MG63 (cell line): ENCODE results near the gene ADGRD2. TPM values are rescaled to one million over a fixed set of nuclear protein-coding genes. Genes with fewer than 3 reads are reported as not detected.

Source experiments
- DNase-seq: peaks from one replicate; pipeline ENCODE4 v3.0.0-alpha.2; 2020
- H3K27me3 ChIP-seq: fragments of 250-450 bp; sonication (Bioruptor Pico); 2 replicates; pipeline ENCODE4 v1.5.1; 2020; ENCODE audit warnings: mild to moderate bottlenecking, moderate library complexity
- H3K36me3 ChIP-seq: fragments of 250-450 bp; sonication (Bioruptor Pico); 2 replicates; pipeline ENCODE4 v1.5.1; 2020; ENCODE audit warnings: mild to moderate bottlenecking, moderate library complexity
- H3K4me3 ChIP-seq: fragments of 250-450 bp; sonication (Bioruptor Pico); 2 replicates; pipeline ENCODE4 v1.5.1; 2020; ENCODE audit warnings: mild to moderate bottlenecking, moderate library complexity
- H3K9me3 ChIP-seq: fragments of 250-450 bp; sonication (Bioruptor Pico); 2 replicates; pipeline ENCODE4 v1.5.1; 2020; ENCODE audit warnings: mild to moderate bottlenecking, moderate library complexity
- total RNA-seq: library from RNA; depleted of rRNA; stranded (reverse); fragments of >200 nt; shearing (Covaris generic); gene quantifications from 2 replicates; pipeline ENCODE4 v1.2.3, GENCODE V29; 2014; ENCODE audit warnings: low replicate concordance

ADGRD2 gene
- total RNA-seq, 1 experiment from 2014 or later = not detected

DNA sequence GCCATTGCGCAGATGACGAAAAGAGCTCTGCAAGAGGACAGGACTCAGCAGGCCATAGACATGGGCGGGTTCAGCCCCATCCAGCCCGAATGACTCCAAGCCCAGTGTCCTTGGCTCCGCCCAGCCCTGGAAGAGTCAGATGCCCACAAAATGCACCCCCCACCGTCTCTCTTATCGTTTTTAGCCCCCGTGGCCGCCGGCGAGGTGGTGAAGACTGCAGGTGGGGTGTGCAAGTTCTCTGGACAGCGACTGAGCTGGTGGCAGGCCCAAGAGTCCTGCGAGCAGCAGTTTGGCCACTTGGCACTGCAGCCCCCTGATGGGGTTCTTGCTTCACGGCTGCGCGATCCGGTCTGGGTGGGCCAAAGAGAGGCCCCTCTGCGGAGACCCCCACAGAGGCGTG, 2.1 kb downstream of the ADGRD2 start:
- Histone ChIP-seq H3K4me3 (no peak overlapping the region), H3K9me3 (no peaks in the 10 kb centered on the region), H3K36me3 (no peaks in the 10 kb centered on the region), H3K27me3 (no peaks in the 10 kb centered on the region)
- DNase-seq = no peak

DNA sequence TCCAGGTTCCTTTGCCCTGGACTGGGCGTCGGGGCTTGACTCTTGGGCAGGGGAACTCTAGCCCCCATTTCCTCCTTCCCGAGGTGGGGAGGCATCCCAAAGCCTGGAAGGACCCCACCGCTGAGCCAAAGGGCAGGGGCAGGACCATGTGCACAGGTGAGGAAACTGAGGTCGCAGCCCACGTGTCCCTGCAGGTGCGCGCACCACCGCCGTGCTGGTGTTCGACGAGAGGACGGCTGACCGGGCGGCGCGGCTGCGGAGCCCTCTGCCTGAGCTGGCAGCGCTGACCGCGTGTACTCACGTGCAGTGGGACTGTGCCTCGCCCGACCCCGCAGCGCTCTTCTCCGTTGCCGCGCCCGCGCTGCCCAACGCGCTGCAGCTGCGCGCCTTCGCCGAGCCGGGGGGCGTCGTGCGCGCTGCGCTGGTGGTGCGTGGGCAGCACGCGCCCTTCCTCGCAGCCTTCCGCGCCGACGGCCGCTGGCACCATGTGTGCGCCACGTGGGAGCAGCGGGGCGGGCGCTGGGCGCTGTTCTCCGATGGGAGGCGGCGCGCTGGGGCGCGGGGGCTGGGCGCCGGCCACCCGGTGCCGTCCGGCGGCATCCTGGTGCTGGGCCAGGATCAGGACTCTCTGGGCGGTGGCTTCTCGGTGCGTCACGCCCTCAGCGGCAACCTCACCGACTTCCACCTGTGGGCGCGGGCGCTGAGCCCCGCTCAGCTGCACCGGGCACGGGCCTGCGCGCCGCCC, 2.8 kb downstream of the ADGRD2 start:
- no peak for DNase-seq
- Histone ChIP-seq H3K4me3 (no peak overlapping the region), H3K36me3 (no peaks in the 10 kb centered on the region), H3K27me3 (no peaks in the 10 kb centered on the region), H3K9me3 (no peaks in the 10 kb centered on the region)

DNA sequence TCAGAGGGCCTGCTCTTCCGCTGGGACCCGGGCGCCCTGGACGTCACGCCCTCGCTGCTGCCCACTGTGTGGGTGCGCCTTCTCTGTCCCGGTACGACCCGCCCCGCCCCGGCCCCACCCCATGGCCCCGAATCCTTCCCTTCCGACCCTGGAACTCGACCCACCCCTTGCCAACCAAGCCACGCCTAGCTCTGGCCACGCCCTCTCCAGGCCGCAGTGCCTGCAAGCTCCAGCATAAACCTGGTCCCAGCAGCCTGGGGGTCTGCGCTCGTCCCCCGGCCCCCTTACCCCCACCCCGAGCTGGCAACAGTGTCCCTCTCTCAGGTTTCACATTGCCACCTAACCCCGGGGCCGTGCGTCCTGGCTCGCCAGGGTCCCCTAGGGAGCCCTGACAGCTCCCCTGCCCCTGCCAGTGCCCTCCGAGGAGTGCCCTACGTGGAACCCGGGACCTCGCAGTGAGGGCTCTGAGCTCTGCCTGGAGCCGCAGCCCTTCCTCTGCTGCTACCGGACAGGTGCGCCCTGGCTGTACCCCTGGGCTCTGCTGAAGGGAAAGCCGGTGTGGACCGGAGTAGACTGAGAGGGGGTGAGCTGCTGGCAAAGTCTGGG, 3.4 kb downstream of the ADGRD2 start:
- no peaks in the 10 kb centered on the region for H3K36me3 ChIP-seq
- H3K9me3 ChIP-seq = no peaks in the 10 kb centered on the region
- DNase-seq = no peak
- H3K27me3 ChIP-seq = no peaks in the 10 kb centered on the region
- H3K4me3 ChIP-seq = no peak overlapping the region

DNA sequence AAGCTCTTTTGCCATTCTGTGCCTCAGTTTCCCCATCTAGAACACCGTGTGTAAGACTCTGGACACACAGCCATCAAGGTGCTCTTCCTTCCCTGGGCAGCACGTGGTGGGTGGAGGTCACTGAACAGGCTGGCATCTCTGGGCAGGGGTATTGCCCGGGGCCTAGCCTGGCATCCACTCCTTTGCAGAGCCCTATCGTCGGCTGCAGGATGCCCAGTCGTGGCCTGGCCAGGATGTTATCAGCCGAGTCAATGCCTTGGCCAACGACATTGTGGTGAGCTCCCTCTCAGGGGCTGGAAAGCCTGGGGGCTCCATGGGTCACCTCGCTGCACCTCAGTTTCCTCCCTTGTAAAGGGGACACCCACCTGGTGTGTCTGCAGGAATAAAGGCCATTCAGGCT, 4.0 kb downstream of the ADGRD2 start:
- H3K4me3 ChIP-seq = no peak overlapping the region
- H3K27me3 ChIP-seq = no peaks in the 10 kb centered on the region
- no peak for DNase-seq
- H3K9me3 ChIP-seq = no peaks in the 10 kb centered on the region
- no peaks in the 10 kb centered on the region for H3K36me3 ChIP-seq

DNA sequence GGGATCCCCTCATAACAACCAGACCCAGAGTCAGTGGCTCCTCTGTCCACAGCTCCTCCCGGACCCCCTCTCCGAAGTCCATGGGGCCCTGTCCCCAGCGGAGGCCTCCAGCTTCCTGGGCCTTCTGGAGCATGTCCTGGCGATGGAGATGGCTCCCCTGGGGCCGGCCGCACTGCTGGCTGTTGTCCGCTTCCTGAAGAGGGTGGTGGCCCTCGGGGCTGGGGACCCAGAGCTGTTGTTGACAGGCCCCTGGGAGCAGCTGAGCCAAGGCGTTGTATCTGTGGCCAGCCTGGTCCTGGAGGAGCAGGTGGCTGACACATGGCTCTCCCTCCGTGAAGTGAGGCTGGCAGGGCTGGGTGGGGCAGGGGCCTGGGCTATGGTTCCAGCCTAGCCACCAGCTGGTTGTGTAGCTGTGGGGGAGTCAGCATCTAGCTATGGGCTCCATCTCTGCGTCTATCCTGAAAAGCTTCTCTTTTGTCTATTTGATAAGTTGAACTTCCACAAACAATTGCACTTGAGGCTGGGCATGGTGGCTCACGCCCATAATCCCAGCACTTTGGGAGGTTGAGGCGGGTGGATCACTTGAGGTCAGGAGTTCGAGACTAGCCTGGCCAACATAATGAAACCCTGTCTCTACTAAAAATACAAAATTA, 4.7 kb downstream of the ADGRD2 start:
- H3K36me3 ChIP-seq = no peaks in the 10 kb centered on the region
- no peak overlapping the region for H3K4me3 ChIP-seq
- no peaks in the 10 kb centered on the region for H3K9me3 ChIP-seq
- no peak for DNase-seq
- H3K27me3 ChIP-seq = no peaks in the 10 kb centered on the region

DNA sequence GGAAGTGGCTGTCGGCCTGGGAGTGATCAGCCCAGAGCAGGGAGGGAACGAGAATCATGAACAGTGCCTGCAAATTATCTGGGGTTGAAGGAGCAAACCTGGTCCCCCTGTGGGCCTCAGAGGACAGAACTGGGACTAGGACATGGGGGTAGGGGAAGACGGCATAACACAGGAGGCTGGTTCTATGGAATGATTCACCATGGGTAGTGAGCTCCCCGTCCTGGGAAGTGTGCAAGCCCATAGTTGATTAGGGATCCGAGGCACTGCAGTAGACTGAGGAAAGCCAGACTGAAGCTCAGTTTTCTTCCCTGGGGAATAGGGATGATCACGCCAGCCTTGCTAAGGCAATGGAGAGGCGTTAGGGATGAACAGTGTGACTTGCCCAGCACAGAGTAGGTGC, 5.6 kb downstream of the ADGRD2 start:
- no peaks in the 10 kb centered on the region for H3K9me3 ChIP-seq
- H3K27me3 ChIP-seq = no peaks in the 10 kb centered on the region
- H3K4me3 ChIP-seq = no peak overlapping the region
- no peak for DNase-seq
- no peaks in the 10 kb centered on the region for H3K36me3 ChIP-seq

DNA sequence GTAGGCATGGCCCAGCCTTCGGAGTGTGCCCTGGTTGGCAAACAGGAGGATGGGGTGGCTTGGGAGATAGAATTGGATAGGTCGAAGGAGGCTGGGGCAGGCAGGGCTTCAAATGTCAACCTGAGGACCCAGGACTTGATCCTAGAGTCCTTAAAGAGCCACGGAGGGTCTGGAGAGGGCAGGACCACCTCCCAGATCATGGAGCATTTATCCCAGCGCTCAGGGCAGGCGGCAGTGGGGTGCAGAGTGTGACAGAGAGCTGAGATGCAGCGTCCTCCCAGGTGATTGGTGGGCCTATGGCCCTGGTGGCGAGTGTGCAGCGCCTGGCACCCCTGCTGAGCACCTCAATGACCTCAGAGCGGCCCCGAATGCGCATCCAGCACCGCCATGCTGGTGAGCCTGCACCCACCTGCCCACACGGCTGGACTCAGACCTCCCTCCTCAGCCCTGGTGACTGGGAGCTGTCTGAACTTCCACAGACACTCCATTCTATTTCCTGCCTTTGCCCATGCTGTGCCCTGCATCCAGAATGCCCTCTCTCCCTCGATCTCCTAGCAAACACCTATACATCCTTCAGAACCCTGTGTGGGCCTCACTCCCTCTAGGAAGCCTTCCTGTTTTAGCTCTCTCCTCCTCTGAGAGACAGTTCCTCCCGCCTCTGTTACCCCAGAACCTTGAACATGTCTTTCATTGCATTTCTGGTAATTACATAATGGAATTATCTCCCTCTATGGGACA, 6.3 kb downstream of the ADGRD2 start:
- no peaks in the 10 kb centered on the region for H3K9me3 ChIP-seq
- DNase-seq = no peak
- H3K27me3 ChIP-seq = 0 out of 2 replicates have a peak, but pooled peaks cover 2% of the 10 kb centered on the region
- no peaks in the 10 kb centered on the region for H3K36me3 ChIP-seq
- no peak overlapping the region for H3K4me3 ChIP-seq

DNA sequence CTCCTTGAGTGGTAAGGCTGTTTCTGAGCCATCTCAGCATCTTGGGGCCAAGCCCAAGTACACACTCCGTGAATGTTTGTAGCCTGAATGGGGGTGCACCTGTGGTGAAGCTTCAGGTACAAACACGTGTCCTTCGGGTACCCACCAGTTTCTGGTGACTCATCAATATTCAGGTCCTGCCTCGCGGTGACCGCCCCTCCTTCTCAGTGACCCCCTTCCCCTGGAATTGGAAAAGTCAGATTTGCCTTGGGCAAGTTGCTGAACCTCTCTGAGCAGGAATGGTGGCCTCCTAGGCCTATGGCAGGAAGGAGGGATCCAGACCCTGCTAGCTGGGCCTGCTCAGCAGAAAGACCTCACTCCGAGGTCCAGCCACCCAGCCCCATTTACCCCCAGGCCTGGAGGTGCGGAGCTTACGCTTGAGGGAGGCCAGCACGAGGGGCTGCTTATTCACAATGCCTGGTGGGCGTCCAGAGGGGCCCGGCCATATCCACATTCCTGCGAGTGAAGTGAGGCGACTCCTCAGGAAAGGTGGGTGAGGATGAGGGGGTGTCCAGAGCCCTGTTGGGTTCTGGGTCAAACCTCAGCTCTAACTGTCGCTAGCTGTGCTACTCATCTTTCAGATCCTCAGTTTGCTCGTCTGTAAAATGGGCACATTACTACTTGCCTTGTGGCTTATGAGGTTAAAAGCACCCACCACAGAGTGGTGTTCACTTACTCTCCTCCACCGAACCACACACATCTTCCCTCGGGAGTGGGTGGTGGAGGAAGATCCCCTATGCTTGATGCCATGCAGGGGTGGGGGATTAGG, 7.0 kb downstream of the ADGRD2 start:
- no peak for DNase-seq
- Histone ChIP-seq H3K9me3 (no peaks in the 10 kb centered on the region), H3K27me3 (0 out of 2 replicates have a peak, but pooled peaks cover 3% of the 10 kb centered on the region)

DNA sequence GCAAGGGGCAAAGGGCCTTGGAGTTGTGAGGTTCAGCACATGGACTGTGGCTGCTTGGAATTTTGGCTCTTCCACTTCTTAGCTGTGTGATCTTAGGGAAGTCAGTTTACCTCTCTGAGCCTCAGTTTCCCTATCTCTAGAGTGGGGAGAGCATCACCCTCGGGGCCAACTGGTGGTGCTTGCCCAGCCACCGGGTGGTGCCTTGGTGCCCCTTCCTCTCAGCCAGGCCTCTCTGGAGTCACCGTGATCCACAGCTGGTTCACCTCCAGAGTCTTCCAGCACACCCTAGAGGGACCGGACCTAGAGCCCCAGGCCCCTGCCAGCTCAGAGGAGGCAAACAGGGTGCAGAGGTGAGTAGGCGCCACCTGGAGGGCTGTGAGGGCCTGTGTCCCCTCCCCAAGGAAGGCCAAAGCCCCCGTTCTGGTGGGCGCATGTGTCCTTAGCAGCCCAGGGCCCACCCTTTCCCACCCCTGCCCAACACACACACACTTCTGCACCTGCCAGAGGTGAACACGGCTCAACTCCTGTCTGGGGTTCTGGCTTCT, 7.7 kb downstream of the ADGRD2 start:
- peaks cover 8% of the 10 kb centered on the region for H3K27me3 ChIP-seq
- DNase-seq = no peak
- no peaks in the 10 kb centered on the region for H3K36me3 ChIP-seq
- H3K4me3 ChIP-seq = no peak overlapping the region
- no peaks in the 10 kb centered on the region for H3K9me3 ChIP-seq

More for the DNA sequence above, 7.0 kb downstream of the ADGRD2 start:
- Histone ChIP-seq H3K4me3 (no peak overlapping the region), H3K36me3 (no peaks in the 10 kb centered on the region)

DNA sequence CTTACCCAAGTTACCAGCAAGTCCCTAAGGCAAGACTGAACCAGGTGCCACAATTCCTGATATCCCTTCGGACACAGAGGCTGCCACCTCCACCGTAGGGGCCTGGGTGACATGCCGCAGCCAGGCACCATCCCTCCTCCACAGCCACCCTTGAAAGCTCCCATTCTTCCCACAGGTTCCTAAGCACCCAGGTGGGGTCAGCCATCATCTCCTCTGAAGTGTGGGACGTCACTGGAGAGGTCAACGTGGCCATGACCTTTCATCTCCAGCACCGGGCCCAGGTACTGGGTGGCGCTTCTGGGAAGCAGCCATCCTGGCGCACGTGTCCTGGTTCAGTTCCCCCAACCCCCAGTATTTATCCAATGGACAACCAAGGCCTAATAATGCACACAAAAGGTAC, 8.2 kb downstream of the ADGRD2 start:
- Histone ChIP-seq H3K27me3 (peaks cover 11% of the 10 kb centered on the region), H3K9me3 (no peaks in the 10 kb centered on the region; the same call in 1 of the 2 replicates), H3K36me3 (no peaks in the 10 kb centered on the region), H3K4me3 (no peak overlapping the region)
- no peak for DNase-seq

DNA sequence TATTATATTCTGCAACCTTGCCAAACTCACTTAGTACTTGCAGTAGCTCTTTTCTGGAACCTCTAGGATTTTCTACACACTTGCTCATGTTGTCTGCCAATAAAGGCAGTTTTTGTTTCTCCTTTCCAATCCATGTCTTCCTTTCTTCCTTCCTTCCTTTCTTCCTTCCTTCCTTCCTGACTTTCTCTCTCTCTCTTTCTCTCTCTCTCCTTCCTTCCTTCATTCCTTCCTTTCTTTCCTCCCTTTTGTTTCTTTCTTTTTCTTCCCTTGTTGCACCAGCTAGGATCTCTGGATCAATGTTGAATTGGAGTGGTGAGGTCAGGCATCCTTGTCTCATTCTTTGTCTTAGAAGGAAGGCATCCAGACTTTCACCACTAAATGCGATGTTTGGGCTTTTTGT, 12.5 kb downstream of the ADGRD2 start:
- peaks cover 11% of the 10 kb centered on the region for H3K27me3 ChIP-seq
- no peaks in the 10 kb centered on the region for H3K36me3 ChIP-seq
- DNase-seq = no peak
- no peaks in the 10 kb centered on the region; the same call in 1 of the 2 replicates for H3K9me3 ChIP-seq
- no peak overlapping the region for H3K4me3 ChIP-seq

DNA sequence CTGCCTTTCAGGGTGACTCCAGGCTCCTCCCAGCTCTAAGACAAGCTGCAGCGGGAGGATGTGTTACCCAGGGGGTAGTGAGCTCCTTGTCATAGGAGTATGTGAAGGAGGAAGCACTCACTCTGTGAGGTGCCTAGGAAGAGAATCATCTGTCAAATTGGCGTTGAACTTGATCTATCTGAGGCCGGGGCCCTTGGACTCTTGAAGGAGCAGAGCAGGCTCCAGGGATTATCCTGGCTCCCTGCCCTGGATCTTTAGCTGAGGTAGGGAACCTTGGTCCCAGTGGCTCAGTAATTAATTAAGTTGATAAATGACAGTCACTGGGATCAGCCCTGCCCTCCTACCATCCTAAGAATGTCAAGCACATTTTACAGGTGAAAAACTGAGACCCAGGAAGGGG, 15.5 kb downstream of the ADGRD2 start:
- Histone ChIP-seq H3K27me3 (peaks cover 11% of the 10 kb centered on the region), H3K9me3 (no peaks in the 10 kb centered on the region; the same call in 1 of the 2 replicates), H3K4me3 (no peak overlapping the region), H3K36me3 (no peaks in the 10 kb centered on the region)
- DNase-seq = no peak

DNA sequence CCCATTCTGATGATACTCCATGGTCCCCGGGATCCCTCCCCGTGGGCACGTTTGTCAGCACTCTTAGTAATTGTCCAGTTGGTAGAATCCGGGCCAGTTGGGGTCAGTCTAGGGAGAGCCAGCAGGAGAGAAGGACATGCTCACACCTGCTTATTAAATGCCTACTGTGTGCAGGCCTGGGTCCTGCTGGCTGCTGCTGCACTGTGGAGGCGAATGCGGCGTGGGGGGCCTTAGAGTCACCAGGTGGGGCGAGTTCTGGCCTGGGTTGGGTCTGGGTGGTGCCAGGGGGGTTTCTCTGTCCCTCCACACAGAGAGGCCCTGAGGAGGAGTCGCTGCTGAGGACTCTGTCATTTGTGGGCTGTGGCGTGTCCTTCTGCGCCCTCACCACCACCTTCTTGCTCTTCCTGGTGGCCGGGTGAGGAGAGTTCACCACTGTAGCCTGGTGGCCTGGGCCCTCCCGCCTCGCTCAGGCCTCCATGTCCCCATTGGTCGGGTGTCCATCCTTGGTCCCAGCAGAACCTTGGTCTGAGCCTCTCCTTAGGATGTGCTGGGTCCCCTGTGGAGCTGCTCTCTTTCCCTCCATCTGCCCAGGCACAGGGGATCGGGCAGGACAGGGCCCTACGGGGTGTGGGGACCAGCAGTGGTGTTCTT, 17.3 kb downstream of the ADGRD2 start:
- no peaks in the 10 kb centered on the region; the same call in 1 of the 2 replicates for H3K9me3 ChIP-seq
- H3K4me3 ChIP-seq = no peak overlapping the region
- DNase-seq = no peak
- no peaks in the 10 kb centered on the region for H3K36me3 ChIP-seq
- H3K27me3 ChIP-seq = peaks cover 7% of the 10 kb centered on the region

DNA sequence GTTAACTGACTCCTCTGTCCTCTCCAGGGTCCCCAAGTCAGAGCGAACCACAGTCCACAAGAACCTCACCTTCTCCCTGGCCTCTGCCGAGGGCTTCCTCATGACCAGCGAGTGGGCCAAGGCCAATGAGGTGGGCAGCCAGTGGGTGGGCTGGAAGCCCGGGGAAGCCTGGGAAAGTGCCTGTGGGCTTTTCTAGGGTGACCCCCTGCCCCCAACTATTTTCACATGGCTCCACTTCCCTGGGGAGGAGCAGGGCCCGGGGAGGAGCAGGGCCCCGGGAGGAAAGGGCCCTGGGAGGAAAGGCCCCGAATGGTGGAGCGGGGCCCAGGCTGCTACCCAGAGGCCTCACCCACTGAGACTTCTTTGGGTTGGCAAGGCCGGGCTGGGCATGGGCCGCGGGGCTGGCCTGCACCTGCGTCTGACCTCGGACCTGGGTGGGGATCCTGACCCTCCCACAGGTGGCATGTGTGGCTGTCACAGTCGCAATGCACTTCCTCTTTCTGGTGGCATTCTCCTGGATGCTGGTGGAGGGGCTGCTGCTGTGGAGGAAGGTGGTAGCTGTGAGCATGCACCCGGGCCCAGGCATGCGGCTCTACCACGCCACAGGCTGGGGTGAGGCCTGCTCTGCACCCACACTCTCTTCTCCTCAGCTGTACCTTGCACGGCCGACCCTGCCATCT, 17.9 kb downstream of the ADGRD2 start:
- Histone ChIP-seq H3K27me3 (peaks cover under 1% of the 10 kb centered on the region), H3K36me3 (no peaks in the 10 kb centered on the region), H3K9me3 (no peaks in the 10 kb centered on the region; the same call in 1 of the 2 replicates), H3K4me3 (no peak overlapping the region)
- DNase-seq = no peak
